Activated CD4-positive, alpha-beta T cell treated with anti-CD3 and anti-CD28 coated beads for 1 hour (primary cell): ENCODE measurements around the gene GARIN1A.
"Not testable (repeated sequence)": the region's sequence is repeated elsewhere in the genome, so short reads cannot be mapped to it uniquely, and the experiment has no call there.

Experiments
- DNase-seq: peaks from one replicate; pipeline ENCODE4 v3.0.0-alpha.2; 2020

GARIN1A gene

DNA sequence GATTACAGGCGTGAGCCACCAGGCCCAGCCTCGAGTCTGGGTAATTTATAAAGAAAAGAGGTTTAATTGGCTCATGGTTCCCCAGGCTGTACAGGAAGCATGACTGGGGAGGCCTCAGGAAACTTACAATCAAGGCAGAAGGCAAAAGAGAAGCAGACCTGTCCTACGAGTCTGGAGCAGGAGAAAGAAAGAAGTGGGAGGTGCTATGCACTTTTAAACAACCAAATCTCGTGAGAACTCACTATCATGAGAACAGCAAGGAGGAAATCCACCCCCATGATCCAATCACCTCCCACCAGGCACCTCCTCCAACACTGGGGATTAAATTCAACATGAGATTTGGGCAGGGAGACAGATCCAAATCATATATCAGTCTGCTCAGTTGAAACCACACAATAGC, 11.6 kb downstream of the GARIN1A start:
- not testable (repeated sequence) for DNase-seq

DNA sequence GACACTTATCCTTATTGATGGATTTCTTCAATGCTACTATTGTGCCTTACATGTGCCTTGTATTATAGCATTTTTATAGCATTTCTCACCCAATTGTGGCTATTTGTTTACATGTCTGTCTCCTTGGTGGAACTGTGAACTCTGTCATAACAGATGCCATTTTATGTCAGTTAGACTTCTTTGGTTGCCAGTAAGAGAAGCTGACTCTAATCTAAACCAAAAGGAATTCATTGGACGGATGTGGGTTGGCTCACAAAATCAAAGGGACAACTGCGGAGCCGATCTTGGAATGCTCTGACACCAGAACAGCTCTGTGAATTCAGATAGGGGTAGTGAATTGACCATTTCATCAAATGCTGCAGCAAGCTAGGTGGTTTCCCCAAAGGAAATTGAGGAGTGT, 15.0 kb downstream of the GARIN1A start:
- no peak for DNase-seq

DNA sequence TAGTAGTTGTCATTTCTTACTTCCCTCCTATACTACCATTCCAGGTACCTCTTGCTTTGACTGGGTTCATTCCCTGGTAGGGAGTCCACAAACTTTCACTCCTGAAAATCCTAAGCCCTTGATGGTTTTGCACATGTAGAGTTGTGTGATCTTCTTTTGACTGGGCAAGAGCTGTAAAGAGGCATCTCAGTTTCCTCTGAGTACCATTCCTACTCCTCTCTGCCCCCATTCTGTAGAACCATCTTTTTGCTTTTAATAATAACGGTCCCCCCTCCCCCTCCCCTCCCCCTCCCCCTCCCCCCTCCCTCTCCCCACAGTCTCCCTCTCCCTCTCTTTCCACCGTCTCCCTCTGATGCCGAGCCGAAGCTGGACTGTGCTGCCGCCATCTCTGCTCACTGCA, 16.4 kb downstream of the GARIN1A start:
- no peak for DNase-seq

DNA sequence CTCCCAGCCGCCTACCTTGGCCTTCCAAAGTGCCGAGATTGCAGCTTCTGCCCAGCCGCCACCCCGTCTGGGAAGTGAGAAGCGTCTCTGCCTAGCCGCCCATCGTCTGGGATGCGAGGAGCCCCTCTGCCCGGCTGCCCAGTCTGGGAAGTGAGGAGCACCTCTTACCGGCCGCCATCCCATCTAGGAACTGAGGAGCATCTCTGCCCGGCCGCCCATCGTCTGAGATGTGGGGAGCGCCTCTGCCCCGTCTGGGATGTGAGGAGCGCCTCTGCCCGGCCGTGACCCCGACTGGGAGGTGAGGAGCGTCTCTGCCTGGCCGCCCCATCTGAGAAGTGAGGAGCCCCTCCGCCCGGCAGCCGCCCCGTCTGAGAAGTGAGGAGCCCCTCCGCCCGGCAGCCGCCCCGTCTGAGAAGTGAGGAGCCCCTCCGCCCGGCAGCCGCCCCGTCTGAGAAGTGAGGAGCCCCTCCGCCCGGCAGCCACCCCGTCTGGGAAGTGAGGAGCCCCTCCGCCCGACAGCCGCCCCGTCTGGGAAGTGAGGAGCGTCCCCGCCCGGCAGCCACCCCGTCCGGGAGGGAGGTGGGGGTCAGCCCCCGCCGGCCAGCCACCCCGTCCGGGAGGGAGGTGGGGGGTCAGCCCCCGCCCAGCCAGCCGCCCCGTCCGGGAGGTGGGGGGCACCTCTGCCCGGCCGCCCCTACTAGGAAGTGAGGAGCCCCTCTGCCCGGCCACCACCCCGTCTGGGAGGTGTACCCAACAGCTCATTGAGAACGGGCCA, 17.3 kb downstream of the GARIN1A start:
- not testable (repeated sequence) for DNase-seq

DNA sequence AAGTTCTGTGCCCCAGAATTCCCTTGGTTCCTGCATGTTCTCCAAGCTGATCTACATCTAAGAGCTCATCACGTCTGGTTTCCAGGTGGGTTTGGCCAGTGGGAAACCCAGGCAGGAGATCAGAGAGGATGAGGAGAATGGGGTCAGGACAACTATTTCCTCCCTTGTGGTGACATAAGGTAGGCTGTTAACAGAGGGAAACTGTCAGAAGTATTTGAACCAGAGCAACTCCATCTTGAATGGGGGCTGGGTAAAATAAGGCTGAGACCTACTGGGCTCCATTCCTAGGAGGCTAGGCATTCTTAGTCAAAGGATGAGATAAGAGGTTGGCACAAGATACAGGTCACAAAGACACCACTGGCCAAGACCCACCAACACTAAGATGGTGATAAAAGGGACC, 19.1 kb downstream of the GARIN1A start:
- DNase-seq = no peak

DNA sequence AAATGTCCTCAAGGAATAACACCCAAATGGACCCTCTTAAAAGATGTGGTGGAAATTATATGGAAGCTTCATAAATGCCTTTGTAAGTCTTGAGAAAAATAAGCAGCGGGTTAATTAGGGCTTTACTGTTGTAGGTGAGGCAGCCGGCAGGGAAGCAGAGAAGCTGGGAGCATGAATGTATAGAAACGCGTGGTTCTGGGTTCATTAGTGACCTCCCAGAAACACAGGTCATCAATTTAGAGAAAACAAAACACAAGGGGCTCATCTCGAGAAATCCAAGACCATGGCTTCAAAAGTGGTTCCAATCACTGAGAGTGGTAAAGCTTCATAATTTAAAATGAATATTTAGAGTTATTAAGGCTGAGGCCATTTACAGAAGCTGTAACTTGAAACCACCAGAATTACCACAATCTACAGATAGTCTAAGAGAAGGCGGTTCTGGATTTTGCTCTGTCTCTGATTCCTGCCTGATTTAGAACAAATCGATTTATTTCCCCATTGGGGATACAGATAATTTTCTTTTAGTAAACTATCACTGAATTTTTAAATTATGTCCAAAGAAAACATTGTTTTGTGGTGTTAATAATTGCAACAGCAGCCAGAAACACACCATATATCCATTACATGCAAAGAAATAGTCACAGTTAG, 20.7 kb downstream of the GARIN1A start:
- no peak for DNase-seq

DNA sequence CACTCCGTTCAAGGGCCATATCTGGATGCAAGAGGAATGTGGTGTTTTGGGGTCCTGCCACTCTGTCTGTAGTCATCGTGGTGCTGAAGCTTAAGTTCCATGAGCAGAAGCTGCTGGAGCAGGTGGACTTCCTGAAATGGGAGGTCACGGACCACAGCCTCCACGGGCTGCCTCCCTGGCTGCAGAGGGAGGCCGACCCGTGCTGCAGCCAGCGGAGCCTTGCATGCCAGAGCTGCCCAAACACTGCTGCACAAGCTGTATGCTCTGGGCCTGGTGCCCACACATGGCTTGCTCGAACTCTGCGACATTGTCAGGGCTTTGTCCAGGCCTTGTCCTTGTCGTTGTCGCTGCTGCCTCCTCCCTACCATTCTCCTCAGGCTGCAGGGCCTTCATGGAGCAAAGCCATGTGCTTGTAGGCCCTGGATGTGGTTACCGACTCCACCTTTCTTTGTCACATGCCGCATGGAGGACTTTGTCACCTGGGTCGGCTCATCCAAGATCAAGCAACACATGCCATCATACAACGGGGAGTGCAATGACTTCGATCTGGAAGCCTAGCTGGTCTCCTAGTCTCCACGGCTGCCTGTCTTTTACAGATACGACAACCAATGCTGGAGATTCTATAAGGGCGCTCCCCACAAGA, 21.4 kb downstream of the GARIN1A start:
- no peak for DNase-seq

DNA sequence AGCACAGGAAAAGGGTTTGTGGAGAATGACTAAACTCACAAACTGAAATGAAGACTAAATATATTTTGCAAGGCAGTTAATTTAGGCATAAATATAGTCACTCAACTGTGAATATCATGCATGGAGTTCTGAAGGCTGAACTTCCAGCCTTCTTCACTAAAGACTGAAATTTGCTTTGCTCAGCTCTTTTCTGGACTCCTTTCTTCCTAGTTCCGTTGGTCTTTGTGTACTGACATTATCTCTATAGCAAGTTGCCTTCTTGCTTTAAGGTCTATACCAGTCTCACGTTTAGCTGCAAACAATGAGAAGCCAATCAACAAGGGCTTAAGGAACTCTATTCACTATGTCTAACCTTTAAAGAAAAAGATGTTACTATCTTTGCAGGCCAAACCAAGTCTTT, 22.6 kb downstream of the GARIN1A start:
- DNase-seq = no peak

DNA sequence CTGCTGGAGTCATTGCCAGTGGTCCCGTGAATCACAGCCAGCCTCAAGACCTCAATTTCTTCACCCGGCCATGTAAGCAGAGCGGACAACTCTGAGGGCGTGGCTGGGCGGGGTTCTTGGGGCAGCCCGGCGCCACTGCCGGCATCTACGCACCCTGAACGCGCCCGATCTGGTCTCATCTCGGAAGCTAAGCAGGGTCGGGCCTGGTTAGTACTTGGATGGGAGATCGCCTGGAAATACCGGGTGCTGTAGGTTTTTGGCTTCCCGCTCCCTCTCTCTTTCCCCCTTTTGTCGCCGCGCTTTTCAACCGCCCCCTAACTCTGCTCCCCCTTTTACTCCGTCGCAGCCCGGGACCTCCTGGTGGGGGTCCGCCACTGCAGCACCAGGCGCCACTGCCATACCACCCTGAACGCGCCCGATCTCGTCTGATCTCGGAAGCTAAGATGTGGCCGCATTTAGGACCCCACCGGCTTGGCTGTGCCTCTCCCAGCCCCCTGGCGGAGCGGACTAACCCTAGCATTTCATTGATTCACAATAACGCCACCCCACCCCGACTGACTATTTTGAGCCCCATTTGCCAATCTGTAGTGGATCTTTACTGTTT, 25.3 kb downstream of the GARIN1A start:
- DNase-seq = no peak

DNA sequence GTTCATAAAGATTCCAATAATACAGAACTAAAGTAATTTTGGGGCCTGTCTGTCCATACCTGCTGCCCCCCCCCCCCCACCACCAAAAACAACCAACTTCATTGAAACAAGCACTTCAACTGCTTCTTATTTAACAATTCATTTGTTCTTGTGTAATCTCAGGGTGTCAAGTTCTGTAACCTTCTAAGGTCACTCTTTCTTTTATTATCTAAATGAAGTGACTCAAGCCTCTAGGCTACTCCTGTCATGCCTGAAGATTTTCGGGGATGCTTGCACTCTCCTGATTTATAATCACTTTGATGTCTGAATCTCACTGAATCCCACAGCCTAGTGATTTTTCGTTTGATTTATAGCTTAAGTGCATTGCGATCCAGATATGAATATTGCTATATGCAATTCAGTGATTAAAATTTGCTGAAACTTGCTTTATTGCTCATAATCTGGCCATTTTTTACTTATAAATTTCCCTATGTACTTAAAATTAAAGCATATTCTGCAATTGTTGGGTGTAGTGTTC, 27.2 kb downstream of the GARIN1A start:
- no peak for DNase-seq

DNA sequence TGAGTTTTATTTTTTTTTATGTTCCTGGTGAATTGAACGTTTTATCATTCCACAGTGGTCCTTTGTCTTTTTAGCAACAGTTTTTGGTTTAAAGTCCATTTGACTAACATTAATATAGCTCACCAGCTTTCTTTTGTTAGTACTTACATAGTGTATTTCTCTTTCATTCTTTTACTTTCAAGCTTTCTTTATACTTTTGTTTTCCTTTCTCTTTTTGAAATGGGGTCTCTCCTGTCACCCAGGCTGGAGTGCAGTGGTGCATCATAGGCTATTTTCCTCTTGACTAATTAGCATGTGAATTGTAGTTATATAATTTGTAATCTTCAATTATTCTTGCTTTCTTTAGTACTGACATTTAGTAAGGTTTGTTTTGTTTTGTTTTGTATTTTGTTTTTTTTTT, 27.8 kb downstream of the GARIN1A start:
- no peak for DNase-seq

DNA sequence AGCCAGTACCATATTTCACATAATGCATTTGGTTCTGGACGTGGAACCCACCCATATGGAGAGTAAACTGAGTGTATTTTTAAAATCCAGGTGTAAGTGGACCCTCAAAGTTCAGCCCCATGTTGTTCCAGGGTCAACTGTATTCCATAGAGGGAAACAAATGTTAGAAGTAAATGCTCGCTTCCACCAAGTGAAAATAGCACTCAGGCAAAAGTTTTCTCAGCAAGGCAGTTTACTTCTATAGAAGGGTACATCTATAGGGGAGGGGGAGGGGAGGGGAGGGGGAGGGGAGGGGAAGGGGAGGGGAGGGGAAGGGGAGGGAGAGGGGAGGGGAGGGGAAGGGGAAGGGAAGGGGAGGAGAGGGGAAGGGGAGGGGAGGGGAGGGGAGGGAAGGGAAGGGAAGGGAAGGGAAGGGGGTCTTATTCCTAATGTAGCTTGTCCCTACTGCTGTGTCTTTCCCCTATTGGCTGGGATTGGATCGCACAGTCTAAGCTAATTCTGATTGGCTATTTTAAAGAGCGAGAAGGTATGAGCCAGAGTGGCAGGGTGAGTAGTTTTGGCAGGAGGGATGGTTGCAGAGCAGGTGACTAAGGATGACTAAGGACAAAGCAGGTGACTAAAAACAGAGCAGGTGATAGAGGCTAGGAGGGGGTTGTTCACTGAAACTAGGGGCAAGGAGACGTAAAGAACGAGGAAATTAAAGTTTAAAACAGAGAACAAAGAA, 29.1 kb downstream of the GARIN1A start:
- no peak for DNase-seq

DNA sequence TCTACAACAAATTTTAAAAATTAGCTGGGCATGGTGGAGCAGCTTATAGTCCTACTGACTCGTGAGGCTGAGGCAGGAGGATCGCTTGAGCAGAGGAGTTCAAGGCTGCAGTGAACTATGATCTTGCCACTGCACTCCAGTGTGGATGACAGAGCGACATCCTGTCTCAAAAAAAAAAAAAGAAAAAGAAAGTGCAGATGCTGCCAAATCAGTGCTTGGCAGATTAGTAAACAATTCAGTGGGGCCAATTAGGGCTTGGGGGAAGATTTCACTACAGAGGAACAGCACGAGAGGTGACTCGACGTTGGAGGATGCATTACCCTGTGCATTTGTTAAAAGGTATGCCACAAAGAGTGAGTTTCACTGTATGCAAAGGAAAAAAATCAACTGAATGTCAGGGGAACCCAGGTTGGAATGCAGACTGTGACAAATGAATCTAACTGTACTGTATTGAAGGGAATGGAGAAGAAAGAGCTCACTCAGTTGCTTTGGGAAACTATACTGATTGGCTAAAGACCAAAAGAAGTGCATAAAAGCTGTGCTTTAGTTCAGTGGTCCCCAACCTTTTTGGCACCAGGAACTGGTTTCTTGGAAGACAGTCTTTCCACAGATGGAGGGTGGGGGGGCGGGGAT, 31.6 kb downstream of the GARIN1A start:
- no peak for DNase-seq

DNA sequence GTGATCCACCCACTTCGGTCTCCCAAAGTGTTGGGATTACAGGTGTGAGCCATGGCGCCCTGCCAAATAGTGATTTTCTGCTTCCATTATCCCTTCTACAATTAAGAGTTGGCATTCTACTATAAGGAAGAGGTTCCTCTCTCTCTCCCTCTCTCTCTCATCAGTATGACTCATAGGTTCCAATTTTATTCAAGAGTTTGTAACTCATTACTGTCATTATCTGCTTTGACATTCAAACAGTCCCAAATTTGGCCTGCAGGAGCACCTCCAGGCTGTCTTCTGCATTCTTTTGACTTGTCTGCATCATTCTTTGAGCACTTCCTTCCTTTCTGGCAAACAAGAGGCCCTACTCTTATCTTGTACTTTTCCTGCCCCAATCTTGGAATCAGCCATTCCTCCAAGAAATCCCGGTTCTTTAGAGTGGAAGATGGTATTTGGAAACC, 33.8 kb downstream of the GARIN1A start:
- DNase-seq = no peak

DNA sequence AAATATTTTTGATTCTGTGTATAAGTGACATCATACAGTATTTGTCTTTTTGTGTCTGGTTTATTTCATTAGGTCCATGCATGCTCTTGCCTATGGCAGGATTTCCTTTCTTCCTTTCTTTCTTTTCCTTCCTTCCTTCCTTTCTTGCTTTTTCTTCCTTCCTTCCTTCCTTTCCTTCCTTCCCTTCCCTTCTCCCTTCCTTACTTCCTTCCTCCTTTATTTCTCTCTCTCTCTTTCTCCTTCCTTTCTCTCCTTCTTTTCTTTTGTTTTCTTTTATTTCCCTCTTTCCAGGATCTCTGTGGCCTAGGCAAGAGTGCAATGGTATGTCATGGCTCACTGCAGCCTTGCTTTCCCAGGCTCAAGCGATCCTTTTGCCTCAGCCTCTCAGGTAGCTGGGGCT, 35.7 kb downstream of the GARIN1A start:
- DNase-seq = no peak

DNA sequence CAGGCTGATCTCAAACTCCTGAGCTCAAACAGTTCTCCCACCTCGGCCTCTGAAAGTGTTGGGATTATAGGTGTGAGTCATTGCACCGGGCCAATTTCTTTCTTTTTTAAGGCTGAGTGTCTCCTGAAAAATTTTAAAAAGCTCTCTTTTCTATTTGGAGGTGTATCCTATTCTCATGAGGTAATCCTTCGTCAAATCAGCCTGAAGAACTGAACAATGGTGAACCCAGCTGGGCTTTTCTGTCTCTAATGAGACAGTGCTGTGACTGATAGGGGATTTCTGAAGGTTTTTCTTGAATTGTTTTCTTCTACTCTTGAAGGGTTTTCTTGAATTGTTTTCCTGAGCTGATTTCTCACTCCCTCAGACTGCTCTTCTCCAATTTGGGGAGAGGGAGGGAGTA, 36.1 kb downstream of the GARIN1A start:
- no peak for DNase-seq

DNA sequence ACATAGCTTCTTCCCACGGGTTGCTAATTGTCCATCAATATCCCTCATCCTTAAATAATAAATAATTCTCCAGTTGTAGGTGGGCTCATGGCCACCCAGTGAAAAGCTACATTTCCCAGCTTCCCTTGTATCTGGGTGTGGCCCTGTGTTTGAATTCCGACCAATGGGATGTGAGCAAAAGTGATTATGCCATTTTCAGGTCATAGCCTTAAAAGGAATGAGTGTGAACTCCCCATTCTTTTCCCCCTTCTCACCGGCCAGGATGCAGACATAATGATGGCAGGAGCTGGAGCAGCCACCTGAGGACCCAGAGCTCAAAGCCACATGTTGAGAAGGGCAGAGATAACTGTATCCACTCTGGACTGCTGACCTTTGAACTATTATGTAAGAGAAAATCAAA, 36.7 kb downstream of the GARIN1A start:
- DNase-seq = no peak

DNA sequence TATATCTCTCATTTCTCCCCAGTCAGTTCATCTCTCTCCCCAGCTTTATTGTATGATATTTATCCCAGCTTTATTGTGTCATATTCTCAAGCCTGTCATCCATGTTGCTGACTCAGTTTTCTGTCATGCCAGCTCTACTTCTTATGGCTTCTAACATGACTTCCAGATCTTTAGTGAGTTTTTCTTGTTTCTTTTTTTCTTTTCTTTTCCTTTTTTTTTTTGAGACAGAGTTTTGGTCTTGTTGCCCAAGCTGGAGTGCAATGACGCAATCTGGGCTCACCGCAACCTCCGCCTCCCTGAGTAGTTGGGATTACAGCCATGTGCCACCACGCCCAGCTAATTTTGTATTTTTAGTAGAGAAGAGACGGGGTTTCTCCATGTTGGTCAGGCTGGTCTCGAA, 38.4 kb downstream of the GARIN1A start:
- DNase-seq = no peak

DNA sequence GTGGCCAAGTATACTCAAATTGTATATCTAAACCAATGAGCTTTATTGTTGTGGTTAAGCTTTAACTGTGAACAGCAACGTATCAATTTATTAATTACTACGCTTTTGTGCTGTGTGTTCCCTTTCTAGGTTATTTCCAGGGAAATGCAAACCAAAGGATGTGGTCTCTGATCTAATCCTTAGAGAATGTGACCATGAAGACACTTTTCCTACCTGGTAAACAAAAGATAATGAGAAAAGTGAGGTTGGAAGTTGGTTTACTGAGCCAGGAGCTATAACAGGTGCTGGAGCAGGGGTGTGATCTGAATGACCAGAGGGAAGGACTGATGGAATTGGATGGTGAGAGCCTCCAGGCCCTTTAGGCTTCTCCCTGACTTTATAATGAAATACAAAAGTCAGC, 41.7 kb downstream of the GARIN1A start:
- no peak for DNase-seq

DNA sequence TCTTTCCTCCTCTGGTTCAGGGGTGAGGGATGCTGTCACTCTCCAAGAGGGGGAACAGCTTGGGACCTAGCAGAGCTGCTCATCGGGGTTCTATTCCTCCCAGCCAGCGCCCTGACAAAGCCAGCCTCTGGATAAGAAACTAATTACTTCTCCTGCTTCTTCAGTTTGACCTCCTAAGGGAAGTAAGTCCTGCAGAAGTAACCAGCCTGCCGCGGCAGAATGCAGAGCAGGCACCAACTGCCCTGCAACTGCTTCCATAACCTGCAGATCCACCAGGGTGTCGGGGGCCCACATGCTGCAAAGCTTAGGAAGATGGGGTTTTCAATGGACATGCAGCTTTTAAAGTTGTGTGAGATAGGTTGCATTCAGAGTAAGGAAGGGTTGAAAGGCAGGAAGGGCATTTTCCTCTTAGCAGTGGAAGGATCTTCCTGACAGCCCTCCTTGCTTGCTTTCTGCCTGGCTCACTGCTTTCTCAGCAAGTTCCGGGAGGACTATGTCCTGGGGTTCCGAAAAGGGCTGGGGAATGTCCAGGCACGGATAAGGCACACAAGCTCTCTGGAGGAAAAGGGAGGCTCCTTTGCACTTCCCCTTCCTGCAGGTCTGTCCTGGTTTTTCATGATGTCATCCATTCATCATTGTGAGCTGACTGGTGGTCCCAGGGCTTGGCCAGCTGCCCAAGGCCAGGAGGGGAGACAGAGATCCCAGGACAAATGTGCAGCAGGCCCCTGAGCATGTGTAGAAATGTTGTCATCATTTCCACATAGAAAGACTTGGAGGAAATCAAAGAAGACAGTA, 42.8 kb downstream of the GARIN1A start:
- no peak for DNase-seq

DNA sequence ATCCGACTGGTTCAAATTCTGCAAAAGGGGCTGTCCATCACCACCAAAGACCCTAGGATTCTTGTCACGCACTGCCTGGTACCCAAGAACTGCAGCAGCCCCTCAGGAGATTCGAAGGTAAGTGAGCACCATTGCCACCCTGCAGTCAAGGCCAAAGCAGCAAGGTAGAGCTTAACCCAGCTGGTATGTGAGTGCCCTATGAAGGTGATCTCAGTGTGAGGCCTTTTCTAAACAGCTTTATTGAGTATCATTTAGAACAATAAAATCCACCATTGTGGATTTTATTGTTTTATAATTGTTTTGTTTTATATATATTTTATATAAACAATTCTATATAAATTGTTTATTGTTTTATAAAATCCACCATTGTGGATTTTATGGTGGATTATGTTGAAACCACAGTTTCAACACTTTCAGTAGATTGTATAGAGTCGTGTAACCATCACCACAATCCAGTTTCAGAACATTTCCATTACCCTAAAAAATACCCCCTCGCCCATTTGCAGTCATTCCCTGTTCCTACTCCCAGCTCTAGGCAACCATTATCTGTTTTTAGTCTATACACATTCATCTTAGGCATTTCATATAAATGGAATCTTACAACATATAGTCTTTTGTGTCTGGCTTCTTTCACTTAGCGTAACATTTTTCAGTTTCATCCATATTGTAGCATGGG, 47.0 kb downstream of the GARIN1A start:
- DNase-seq = no peak
